ENCODE measurements around the gene LRRC15. TPM values are rescaled to one million over a fixed set of nuclear protein-coding genes. Genes with fewer than 3 reads are reported as not detected.

Gene LRRC15
- total RNA-seq, 1 donor from 2014 or later = not detected

GRCh38 chr3:194350726-194351071 lies 18.8 kb downstream of the LRRC15 start:
- Mint-ChIP-seq H3K27ac (ENCODE audit: unreplicated experiment) (no peak overlapping the region), H3K9me3 (ENCODE audit: unreplicated experiment) (no peaks in the 10 kb centered on the region), H3K27me3 (ENCODE audit: unreplicated experiment) (peaks cover 2% of the 10 kb centered on the region), H3K4me3 (ENCODE audit: unreplicated experiment) (no peak overlapping the region), H3K4me1 (ENCODE audit: unreplicated experiment) (no peaks in the 10 kb centered on the region), H3K36me3 (ENCODE audit: low read depth, unreplicated experiment) (no peaks in the 10 kb centered on the region)
- TF ChIP-seq CTCF (IDR thresholded peaks at IDR 0.05; ENCODE audit: unreplicated experiment) = no peak
- DNase-seq (ENCODE audit: low spot score) = no peak

DNA sequence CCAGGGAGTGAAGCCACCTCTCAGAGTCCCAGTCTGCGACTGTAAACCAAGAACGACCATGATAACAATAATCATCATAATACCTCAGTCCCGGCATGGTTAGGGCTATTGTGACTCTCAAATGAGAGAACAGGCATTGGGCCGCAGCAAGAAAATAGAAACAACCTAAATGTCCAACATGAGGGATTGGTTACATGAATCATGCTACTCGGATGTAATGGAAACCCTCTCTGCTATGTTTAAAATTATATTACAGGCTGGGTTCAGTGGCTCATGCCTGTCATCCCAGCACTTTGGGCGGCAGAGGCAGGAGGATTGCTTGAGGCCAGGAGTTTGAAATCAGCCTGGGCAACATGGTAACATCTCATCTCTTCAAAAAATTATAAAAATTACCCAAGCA lies 21.2 kb downstream of the LRRC15 start:
- H3K27ac Mint-ChIP-seq (ENCODE audit: unreplicated experiment) = no peak overlapping the region
- H3K27me3 Mint-ChIP-seq (ENCODE audit: unreplicated experiment) = peaks cover 3% of the 10 kb centered on the region
- no peak for TF ChIP-seq CTCF (IDR thresholded peaks at IDR 0.05; ENCODE audit: unreplicated experiment)

GRCh38 chr3:194346621-194347020 lies 22.9 kb downstream of the LRRC15 start:
- H3K4me3 Mint-ChIP-seq (ENCODE audit: unreplicated experiment) = no peak overlapping the region
- H3K9me3 Mint-ChIP-seq (ENCODE audit: unreplicated experiment) = no peaks in the 10 kb centered on the region
- H3K27me3 Mint-ChIP-seq (ENCODE audit: unreplicated experiment) = peaks cover 3% of the 10 kb centered on the region
- DNase-seq (ENCODE audit: low spot score) = no peak
- H3K4me1 Mint-ChIP-seq (ENCODE audit: unreplicated experiment) = no peaks in the 10 kb centered on the region
- TF ChIP-seq CTCF (IDR thresholded peaks at IDR 0.05; ENCODE audit: unreplicated experiment) = no peak
- H3K27ac Mint-ChIP-seq (ENCODE audit: unreplicated experiment) = no peak overlapping the region
- no peaks in the 10 kb centered on the region for H3K36me3 Mint-ChIP-seq (ENCODE audit: low read depth, unreplicated experiment)

More for the DNA sequence above, 21.2 kb downstream of the LRRC15 start:
- H3K4me1 Mint-ChIP-seq (ENCODE audit: unreplicated experiment) = no peaks in the 10 kb centered on the region
- H3K9me3 Mint-ChIP-seq (ENCODE audit: unreplicated experiment) = no peaks in the 10 kb centered on the region
- DNase-seq (ENCODE audit: low spot score) = no peak
- no peak overlapping the region for H3K4me3 Mint-ChIP-seq (ENCODE audit: unreplicated experiment)
- H3K36me3 Mint-ChIP-seq (ENCODE audit: low read depth, unreplicated experiment) = no peaks in the 10 kb centered on the region

DNA sequence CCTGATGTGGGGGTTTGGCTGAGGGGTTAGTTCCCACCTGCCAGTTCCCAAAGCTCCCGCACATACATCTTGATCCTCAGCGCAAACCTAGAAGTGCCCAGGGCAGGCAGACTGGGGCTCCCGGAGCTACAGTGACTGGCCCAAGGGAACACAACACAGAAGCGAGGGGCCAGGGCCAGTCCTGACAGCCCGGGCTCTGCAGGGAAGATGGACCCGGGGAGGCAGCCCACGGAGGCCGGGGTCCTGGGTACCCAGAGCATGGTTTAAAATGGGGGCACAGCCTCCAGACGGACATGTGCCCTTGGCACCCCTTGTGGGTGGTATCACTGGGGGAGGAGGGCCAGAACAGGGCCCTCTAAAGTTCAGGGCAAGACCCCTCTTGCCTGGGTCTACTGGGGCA lies 23.5 kb downstream of the LRRC15 start:
- no peak overlapping the region for H3K27ac Mint-ChIP-seq (ENCODE audit: unreplicated experiment)
- no peak for TF ChIP-seq CTCF (IDR thresholded peaks at IDR 0.05; ENCODE audit: unreplicated experiment)
- H3K4me1 Mint-ChIP-seq (ENCODE audit: unreplicated experiment) = no peaks in the 10 kb centered on the region

GRCh38 chr3:194344012-194344411 lies 25.5 kb downstream of the LRRC15 start:
- Mint-ChIP-seq H3K9me3 (ENCODE audit: unreplicated experiment) (no peaks in the 10 kb centered on the region), H3K27ac (ENCODE audit: unreplicated experiment) (no peak overlapping the region), H3K27me3 (ENCODE audit: unreplicated experiment) (peaks cover 9% of the 10 kb centered on the region), H3K4me3 (ENCODE audit: unreplicated experiment) (no peak overlapping the region), H3K36me3 (ENCODE audit: low read depth, unreplicated experiment) (no peaks in the 10 kb centered on the region), H3K4me1 (ENCODE audit: unreplicated experiment) (peaks cover 12% of the 10 kb centered on the region)
- peak; percentile 92 for TF ChIP-seq CTCF (IDR thresholded peaks at IDR 0.05; ENCODE audit: unreplicated experiment)
- DNase-seq (ENCODE audit: low spot score) = peak; percentile 84

More for the DNA sequence above, 23.5 kb downstream of the LRRC15 start:
- peaks cover 7% of the 10 kb centered on the region for H3K27me3 Mint-ChIP-seq (ENCODE audit: unreplicated experiment)
- H3K9me3 Mint-ChIP-seq (ENCODE audit: unreplicated experiment) = no peaks in the 10 kb centered on the region
- no peaks in the 10 kb centered on the region for H3K36me3 Mint-ChIP-seq (ENCODE audit: low read depth, unreplicated experiment)
- H3K4me3 Mint-ChIP-seq (ENCODE audit: unreplicated experiment) = no peak overlapping the region
- no peak for DNase-seq (ENCODE audit: low spot score)
